ENCODE results near the gene PARVB.

The PARVB gene

GRCh38 chr22:44204739-44205515 is 180.8 kb downstream of the PARVB start:
- no peak for DNase-seq

- no peak for DNase-seq
Measured at GRCh38 chr22:44205516-44206329, 181.6 kb downstream of the PARVB start.

- no peak for DNase-seq
Measured at GRCh38 chr22:44206330-44206645, 182.2 kb downstream of the PARVB start.

GRCh38 chr22:44206696-44207095 is 182.6 kb downstream of the PARVB start:
- no peak for DNase-seq

GRCh38 chr22:44207173-44207980 is 183.3 kb downstream of the PARVB start:
- no peak for DNase-seq

GRCh38 chr22:44207981-44208317 is 183.8 kb downstream of the PARVB start:
- no peak for DNase-seq

GRCh38 chr22:44209343-44209742 is 185.2 kb downstream of the PARVB start:
- no peak for DNase-seq

- no peak for DNase-seq
Measured at GRCh38 chr22:44210722-44211121, 186.6 kb downstream of the PARVB start.

GRCh38 chr22:44211256-44211945 is 187.3 kb downstream of the PARVB start:
- DNase-seq = no peak

GRCh38 chr22:44211946-44212930 is 188.1 kb downstream of the PARVB start:
- no peak for DNase-seq

- no peak for DNase-seq
Measured at GRCh38 chr22:44212936-44213335, 188.8 kb downstream of the PARVB start.

- DNase-seq = no peak
Measured at GRCh38 chr22:44213489-44214043, 189.5 kb downstream of the PARVB start.

- DNase-seq = no peak
Measured at GRCh38 chr22:44214187-44214586, 190.1 kb downstream of the PARVB start.

GRCh38 chr22:44214764-44215163 is 190.7 kb downstream of the PARVB start:
- DNase-seq = no peak

- no peak for DNase-seq
Measured at GRCh38 chr22:44215287-44215686, 191.2 kb downstream of the PARVB start.

GRCh38 chr22:44217346-44217745 is 193.2 kb downstream of the PARVB start:
- no peak for DNase-seq

- DNase-seq = no peak
Measured at GRCh38 chr22:44218071-44218470, 194.0 kb downstream of the PARVB start.

- DNase-seq = no peak
Measured at GRCh38 chr22:44219101-44219870, 195.2 kb downstream of the PARVB start.

GRCh38 chr22:44220727-44221680 is 196.9 kb downstream of the PARVB start:
- no peak for DNase-seq
